Measurements from ENCODE around the gene PACRG. TPM values are rescaled to one million over a fixed set of nuclear protein-coding genes. Genes with fewer than 3 reads are reported as not detected.
A peak's percentile ranks its signal among the peaks of the same experiment; 100 is the strongest.

Gene PACRG
- total and polyA plus RNA-seq, 2 of the 13 experiments (the other 11 are each of a cell fraction or from before 2014, with no cell fraction given) = 0.13 TPM; not detected in 1

GRCh38 chr6:163190786-163191185, 463.0 kb downstream of the PACRG start:
- 25% methylated on average over 4 of the region's 4 CpGs for WGBS (ENCODE audit: low lambda C conversion rate)
- DNase-seq (ENCODE audit: low spot score) (no peak), ATAC-seq (no peak), FAIRE-seq (no peak)
- peaks cover 0 to 69% of the 10 kb centered on the region in 2 experiments; a peak in 2 of 5 replicates for H3K27me3 ChIP-seq (ENCODE audit: control insufficient read depth in 1 of 2, insufficient read depth in 2 of 2, low read length in 2 of 2)
- no peak overlapping the region for H3K4me3 ChIP-seq (replicated peaks in 1 of 3; ENCODE audit: insufficient read depth in 1 of 3, low read depth in 2 of 3, low read length in 3 of 3)
- peak; percentile 53 to 56 for TF ChIP-seq MAFK (conservative IDR thresholded peaks at IDR 0.05 in 1 of 2, IDR thresholded peaks at IDR 0.05 in 1 of 2; ENCODE audit: low read length in 2 of 2)
- TF ChIP-seq DRAP1 (CRISPR knock-in tag; IDR thresholded peaks at IDR 0.05) = no peak
- intact Hi-C loops (cut with micrococcal nuclease; ENCODE audit: unreplicated experiment) (no loop called here), in situ Hi-C loops (cut with HindIII; ENCODE audit: extremely low pct_ligation_motif_present, low pct_unique_long_range_greater_than_20kb) (loop anchor here (25.0 kb wide), 1 partner anchor 922 kb away; no protein-coding TSS in a partner anchor)
- H4K20me1 ChIP-seq (ENCODE audit: insufficient read depth, low read length) = no peaks in the 10 kb centered on the region
- no peaks in the 10 kb centered on the region for H3K9me3 ChIP-seq (ENCODE audit: low read length)
- H2AFZ ChIP-seq (ENCODE audit: low read length) = no peak overlapping the region
- no peak overlapping the region for H3K9ac ChIP-seq (ENCODE audit: insufficient read depth, low read depth, low read length)
- H3K27ac ChIP-seq (ENCODE audit: extremely low read length, insufficient read depth, low read length) = no peak overlapping the region
- no TSS peak for BruUV-seq (replicated peaks)
- H3K4me2 ChIP-seq (ENCODE audit: low read depth, low read length) = no peak overlapping the region
- ChIA-PET CTCF (ENCODE audit: low intra/inter-chr PET ratio, low total read pairs) (no interaction called here), POLR2A (no interaction called here)
- H3K4me1 ChIP-seq (ENCODE audit: insufficient read depth, low read length) = peaks cover 8% of the 10 kb centered on the region; the same call in 1 of the 2 replicates
- H3K79me2 ChIP-seq (ENCODE audit: insufficient read depth, low read length) = no peaks in the 10 kb centered on the region
- H3K36me3 ChIP-seq (replicated peaks in 1 of 2; ENCODE audit: control insufficient read depth in 1 of 2, insufficient read depth in 2 of 2, low read length in 2 of 2) = no peaks in the 10 kb centered on the region

GRCh38 chr6:163191704-163192537, 464.1 kb downstream of the PACRG start:
- Histone ChIP-seq H3K27me3 (ENCODE audit: control insufficient read depth in 1 of 2, insufficient read depth in 2 of 2, low read length in 2 of 2) (peaks cover 0 to 63% of the 10 kb centered on the region in 2 experiments; a peak in 2 of 5 replicates), H3K4me3 (replicated peaks in 1 of 3; ENCODE audit: insufficient read depth in 1 of 3, low read depth in 2 of 3, low read length in 3 of 3) (no peak overlapping the region), H3K36me3 (replicated peaks in 1 of 2; ENCODE audit: control insufficient read depth in 1 of 2, insufficient read depth in 2 of 2, low read length in 2 of 2) (no peaks in the 10 kb centered on the region), H3K4me1 (ENCODE audit: insufficient read depth, low read length) (peaks cover 8% of the 10 kb centered on the region; the same call in 1 of the 2 replicates), H3K27ac (ENCODE audit: extremely low read length, insufficient read depth, low read length) (no peak overlapping the region), H2AFZ (ENCODE audit: low read length) (no peak overlapping the region), H3K9ac (ENCODE audit: insufficient read depth, low read depth, low read length) (no peak overlapping the region), H3K79me2 (ENCODE audit: insufficient read depth, low read length) (no peaks in the 10 kb centered on the region), H4K20me1 (ENCODE audit: insufficient read depth, low read length) (no peaks in the 10 kb centered on the region), H3K4me2 (ENCODE audit: low read depth, low read length) (no peak overlapping the region), H3K9me3 (ENCODE audit: low read length) (no peaks in the 10 kb centered on the region)
- ChIA-PET POLR2A (no interaction called here), CTCF (ENCODE audit: low intra/inter-chr PET ratio, low total read pairs) (no interaction called here)
- WGBS (ENCODE audit: low lambda C conversion rate) = 35% methylated on average over 7 of the region's 7 CpGs
- ATAC-seq (peak; percentile 34; the same call in 1 of the 3 replicates), DNase-seq (ENCODE audit: low spot score) (no peak), FAIRE-seq (no peak)
- in situ Hi-C loops (cut with HindIII; ENCODE audit: extremely low pct_ligation_motif_present, low pct_unique_long_range_greater_than_20kb) (loop anchor here (25.0 kb wide), 1 partner anchor 920 kb away; no protein-coding TSS in a partner anchor), intact Hi-C loops (cut with micrococcal nuclease; ENCODE audit: unreplicated experiment) (no loop called here)
- no peak for TF ChIP-seq SOX13 (IDR thresholded peaks at IDR 0.05)
- TF ChIP-seq SOX13 (CRISPR knock-in tag; conservative IDR thresholded peaks at IDR 0.05 in 1 of 2, IDR thresholded peaks at IDR 0.05 in 1 of 2) = peak in 1 of 2 experiments; percentile 62; a peak in 2 of 4 replicates
- 0 out of 2 replicates have a peak, but pooled peaks have one; percentile 24 for TF ChIP-seq ZNF891 (CRISPR knock-in tag; IDR thresholded peaks at IDR 0.05)
- no peak for TF ChIP-seq HMGXB4 (CRISPR knock-in tag; IDR thresholded peaks at IDR 0.05; ENCODE audit: borderline replicate concordance in 1 of 2, low read depth in 1 of 2)
- no TSS peak for BruUV-seq (replicated peaks)
